ENCODE results near the gene FKBP15. TPM values are rescaled to one million over a fixed set of nuclear protein-coding genes. Genes with fewer than 3 reads are reported as not detected.
"Not testable (repeated sequence)": the region's sequence is repeated elsewhere in the genome, so short reads cannot be mapped to it uniquely, and the experiment has no call there.

FKBP15 gene, protein sequence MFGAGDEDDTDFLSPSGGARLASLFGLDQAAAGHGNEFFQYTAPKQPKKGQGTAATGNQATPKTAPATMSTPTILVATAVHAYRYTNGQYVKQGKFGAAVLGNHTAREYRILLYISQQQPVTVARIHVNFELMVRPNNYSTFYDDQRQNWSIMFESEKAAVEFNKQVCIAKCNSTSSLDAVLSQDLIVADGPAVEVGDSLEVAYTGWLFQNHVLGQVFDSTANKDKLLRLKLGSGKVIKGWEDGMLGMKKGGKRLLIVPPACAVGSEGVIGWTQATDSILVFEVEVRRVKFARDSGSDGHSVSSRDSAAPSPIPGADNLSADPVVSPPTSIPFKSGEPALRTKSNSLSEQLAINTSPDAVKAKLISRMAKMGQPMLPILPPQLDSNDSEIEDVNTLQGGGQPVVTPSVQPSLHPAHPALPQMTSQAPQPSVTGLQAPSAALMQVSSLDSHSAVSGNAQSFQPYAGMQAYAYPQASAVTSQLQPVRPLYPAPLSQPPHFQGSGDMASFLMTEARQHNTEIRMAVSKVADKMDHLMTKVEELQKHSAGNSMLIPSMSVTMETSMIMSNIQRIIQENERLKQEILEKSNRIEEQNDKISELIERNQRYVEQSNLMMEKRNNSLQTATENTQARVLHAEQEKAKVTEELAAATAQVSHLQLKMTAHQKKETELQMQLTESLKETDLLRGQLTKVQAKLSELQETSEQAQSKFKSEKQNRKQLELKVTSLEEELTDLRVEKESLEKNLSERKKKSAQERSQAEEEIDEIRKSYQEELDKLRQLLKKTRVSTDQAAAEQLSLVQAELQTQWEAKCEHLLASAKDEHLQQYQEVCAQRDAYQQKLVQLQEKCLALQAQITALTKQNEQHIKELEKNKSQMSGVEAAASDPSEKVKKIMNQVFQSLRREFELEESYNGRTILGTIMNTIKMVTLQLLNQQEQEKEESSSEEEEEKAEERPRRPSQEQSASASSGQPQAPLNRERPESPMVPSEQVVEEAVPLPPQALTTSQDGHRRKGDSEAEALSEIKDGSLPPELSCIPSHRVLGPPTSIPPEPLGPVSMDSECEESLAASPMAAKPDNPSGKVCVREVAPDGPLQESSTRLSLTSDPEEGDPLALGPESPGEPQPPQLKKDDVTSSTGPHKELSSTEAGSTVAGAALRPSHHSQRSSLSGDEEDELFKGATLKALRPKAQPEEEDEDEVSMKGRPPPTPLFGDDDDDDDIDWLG
- total RNA-seq (2014; rRNA removed; shearing (Covaris generic)), result 21.8 and 22.0 TPM in 2 replicates
- 15.4 and 17.4 TPM in 2 replicates for polyA plus RNA-seq (2015; cell fraction: cytosol; rRNA removed)
- 50.9 and 52.1 TPM in 2 replicates for polyA plus RNA-seq (2015; cell fraction: nucleus; rRNA removed)

DNA sequence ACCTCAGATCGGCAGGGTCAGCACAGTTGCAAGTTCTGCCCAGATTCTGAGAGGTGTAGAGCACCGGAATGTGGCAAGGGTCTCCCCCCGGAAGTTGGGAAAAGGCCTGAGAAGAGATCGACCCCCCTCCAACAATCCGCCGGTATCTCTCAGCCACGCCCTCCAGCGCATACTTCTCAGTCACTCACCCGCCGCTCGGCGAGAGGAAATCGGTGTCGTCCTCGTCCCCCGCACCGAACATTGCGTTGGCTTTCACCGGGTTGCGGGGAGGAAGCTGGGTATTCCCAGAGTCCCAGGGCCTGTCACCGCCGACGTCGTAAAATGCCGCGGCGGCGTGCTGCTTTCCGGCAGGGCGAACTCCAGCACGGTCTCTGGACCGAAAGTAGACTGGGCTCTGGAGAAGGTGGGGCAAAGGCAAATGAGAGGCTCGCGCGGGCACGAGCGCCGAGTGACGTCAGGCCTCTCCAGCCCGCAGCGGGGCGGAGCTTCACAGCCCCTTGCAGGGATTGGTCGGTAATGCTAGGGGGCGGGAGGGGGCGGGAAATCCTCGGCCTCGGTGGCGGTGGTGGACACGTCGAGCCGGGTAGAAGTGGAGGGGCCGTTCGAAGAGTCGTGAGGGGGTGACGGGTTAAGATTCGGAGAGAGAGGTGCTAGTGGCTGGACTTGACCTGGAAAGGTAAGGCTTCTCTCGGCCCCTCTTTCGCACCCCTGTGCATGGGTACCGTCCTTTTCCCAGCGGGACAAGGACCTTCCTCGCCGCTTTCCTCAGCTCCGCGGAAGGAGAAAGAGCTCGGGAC, at the start of gene FKBP15, which contains the start of gene SLC31A1:
Gene FKBP15, minus strand, starts transcription at position 275 of the 797 bp plus-strand sequence. Its CDS starts 34 bp downstream, at position 241.
Gene SLC31A1, plus strand, starts transcription at position 542 of the 797 bp plus-strand sequence. CDS start 34,605 bp downstream, outside the sequence.
- DNase-seq (ENCODE audit: low read depth), result peak; percentile 99

DNA sequence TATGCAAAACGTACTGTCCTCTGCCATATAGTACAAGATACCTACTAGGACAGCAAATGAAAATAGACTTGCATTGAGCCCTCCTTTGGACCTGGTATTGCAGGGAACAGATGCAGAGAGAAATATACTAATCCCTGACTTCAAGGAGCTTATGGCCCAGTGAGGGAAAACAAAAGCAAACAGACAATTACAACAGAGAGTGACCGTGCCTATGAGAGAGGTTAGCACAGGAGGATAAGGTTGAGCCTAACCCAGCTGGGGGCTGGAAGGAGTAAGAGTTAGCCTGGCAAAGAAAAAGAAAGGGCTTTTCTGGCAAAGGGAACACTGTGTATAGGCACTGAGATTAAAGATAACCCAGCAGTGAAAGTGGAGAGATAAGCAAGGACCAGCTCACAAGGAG, 48.8 kb upstream of the FKBP15 start:
- DNase-seq (ENCODE audit: low read depth), result no peak

DNA sequence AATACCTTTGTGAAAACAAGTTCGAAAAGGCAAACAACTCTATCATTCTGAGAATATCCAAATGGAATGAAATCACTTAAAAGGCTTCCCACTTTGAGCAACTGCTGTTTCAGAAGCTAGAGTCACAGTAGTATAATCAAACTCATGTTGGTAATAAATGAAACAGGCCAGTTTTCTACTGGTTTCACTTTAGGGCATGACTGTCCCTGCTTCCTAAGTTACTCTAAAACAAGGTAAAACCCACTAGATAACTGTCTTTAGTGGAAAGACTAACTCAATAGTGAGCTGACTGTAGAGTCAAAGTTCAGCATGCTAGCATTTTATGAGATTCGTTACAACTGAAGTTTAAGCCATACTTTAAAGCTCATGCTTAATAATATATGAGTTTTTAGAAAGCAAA, 48.3 kb upstream of the FKBP15 start:
- DNase-seq (ENCODE audit: low read depth), result no peak

DNA sequence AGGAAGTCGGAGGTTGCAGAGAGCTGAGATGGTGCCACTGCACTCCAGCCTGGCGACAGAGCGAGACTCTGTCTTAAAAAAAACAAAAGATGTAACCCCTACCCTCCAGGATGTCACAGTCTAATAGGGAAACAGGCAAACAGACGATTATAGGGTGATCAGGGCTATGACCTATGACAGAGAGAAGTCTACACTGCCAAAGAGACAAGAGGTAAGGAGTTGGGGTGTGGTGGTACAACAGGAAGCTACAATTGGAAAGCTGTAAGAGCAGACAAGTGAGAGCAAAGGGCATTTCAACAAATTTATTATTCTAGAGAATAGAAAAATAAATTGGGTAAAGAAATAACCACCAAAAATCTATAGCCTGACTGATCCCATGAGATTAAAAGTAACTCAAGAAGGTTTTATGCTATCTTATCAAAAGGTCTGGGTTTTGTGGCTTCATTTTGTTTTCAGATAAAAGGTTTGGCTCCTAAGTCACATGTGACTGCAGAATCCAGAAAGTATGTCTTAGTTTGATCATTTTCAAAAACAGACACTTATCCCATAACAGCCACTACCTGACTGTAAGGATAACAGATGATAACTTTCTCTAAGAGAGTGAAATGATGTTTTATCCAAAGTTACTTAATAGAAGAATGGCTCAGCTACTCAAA, 47.0 kb upstream of the FKBP15 start:
- DNase-seq (ENCODE audit: low read depth), result no peak

DNA sequence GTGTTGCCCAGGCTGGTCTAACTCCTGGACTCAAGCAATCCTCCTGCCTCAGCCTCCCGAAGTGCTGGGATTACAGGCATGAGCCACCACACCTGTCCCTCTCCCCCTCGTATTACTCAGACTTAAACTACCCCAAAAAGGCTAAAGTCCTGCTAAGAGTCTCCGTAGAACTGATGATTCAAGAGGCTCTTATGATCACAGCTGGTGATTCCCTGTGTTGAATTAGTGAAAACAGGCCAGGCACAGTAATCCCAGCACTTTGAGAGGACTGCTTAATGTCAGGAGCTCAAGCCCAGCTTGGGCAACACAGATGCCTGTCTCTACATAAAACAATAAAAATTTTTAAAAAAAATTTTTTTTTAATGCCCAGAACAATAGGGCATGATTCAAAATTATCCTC, 45.1 kb upstream of the FKBP15 start:
- DNase-seq (ENCODE audit: low read depth), result no peak

DNA sequence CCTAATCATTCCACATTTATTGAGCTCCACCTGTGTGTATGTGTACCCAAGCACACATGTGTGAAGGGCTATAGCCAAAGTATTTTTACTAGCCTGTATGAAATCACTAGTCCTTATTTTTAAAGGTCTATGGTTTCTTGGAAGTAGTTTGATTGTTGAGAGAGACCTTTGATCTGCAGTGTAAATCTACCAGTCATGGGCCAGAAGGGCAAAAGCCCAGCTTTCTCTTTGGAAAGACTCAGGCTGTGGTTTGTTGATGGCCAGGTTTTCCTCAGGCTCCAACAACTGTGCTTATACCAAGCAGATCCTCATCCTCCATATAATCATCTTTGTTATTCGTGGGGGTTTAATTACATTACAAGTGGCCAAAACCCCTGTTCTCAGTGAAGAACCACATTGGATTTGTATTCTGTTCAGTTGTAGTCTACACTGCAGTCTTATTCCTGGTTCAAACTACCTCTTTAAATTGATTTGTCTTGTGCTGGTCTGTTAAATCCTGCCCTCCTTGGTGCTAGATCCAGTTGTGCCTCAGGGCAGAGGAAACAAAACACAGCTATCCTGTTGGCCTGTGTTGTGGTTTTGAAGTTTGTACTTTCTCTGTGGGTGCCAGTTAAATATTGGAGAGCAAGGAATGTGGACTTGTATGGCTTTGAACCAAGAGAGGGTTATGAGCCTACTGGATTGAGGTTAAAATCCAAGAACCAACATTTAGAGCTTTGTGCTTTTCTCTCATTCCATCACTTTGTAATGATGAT, 41.0 kb upstream of the FKBP15 start:
- DNase-seq (ENCODE audit: low read depth), result no peak

DNA sequence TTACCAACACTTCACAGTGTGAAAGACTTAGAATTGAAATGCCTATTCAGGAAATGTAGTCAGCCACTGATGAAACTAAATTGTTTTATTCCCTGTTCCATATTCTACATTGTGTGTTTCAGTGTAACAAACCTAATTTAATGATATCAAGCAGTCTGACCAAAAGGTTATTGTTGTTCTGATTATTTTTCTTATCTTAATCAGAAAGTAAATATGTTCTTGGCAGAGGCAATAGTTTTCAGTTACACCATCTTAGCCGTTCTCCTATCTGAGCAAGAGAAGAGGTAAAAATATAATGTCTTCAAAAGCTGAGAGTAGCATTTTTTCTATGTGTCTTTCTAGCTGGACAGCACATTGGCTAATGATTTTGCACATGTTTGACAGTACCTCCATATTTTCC, 37.2 kb upstream of the FKBP15 start:
- no peak for DNase-seq (ENCODE audit: low read depth)

DNA sequence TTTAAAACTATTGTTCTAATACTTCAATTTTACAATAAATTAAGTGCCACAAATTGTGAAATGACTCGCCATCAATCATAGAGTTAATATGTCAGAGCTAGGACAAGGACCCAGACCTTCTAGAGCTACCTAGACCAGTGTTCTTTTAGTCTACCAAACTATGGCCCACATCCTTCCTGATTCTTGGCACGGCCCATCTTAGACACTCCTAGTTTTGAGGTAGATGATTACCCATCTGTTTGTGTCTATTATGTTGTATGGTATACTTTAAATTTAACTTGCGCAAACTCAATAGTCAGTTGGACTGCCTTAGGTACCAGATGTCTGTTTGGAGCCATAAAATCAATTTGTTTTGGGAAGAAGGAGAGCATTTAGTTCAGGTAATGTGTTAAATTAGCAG, 36.8 kb upstream of the FKBP15 start:
- DNase-seq (ENCODE audit: low read depth), result no peak

DNA sequence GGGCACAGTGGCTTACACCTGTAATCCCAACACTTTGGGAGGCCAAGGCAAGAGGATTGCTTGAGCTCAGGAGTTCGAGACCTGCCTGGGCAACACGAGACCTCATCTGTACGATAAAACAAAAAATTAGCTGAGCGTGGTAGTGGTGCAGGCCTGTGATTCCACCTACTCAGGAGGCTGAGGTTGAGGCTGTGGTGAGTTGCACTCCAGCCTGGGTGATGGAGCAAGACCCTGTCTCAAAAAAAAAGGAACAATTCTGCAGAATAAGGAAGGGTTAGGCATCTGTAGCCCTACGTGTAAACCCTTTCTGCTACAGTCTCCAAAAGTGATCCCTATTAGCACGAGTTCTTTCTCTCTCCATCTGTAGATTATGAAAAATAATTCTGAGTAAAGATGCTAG, 34.4 kb upstream of the FKBP15 start:
- DNase-seq (ENCODE audit: low read depth), result no peak

DNA sequence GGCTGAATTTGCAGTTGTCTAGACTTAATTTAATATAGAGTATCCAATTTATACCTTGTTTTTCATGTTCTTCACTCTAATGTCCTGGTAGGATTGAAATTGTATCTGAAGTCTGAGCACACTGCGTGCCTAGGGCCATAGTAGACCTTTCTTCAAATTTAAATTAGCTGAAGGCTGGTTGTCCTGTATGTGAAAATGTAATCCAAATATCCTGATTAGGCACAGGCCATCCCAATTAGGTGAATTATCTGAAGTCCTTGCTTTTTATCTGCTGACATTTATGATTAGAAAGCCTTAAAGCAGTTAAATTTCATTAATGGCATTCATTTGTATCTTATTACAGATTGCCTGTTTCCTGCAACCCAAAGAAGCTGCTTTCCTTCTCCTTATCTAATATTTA, 33.9 kb upstream of the FKBP15 start:
- DNase-seq (ENCODE audit: low read depth), result no peak

DNA sequence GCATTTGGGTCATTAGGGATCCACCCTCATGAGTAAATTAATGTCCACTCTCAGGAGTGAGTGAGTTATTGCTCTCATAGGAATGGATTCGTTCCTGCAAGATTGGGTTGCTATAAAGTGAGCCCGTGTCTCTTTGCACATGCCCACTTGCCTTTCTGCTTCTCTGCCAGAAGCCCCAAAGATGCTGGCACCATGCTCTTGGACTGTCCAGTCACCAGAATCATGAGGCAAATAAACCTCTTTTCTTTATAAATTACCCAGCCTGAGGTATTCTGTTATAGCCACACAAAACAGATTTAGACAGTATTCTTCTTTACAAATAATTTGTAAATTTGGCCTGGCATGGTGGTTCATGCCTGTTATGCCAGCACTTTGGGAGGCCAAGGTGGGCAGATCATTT, 29.7 kb upstream of the FKBP15 start:
- DNase-seq (ENCODE audit: low read depth), result no peak

DNA sequence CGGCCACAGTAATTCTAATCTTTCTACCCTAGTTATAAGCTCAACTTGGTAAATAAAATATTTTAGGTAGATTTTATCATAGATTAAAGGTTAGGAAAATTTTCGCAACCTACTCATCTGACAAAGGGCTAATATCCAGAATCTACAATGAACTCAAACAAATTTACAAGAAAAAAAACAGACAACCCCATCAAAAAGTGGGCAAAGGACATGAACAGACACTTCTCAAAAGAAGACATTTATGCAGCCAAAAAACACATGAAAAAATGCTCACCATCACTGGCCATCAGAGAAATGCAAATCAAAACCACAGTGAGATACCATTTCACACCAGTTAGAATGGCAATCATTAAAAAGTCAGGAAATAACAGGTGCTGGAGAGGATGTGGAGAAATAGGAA, 28.6 kb upstream of the FKBP15 start:
- not testable (repeated sequence) for DNase-seq (ENCODE audit: low read depth)

DNA sequence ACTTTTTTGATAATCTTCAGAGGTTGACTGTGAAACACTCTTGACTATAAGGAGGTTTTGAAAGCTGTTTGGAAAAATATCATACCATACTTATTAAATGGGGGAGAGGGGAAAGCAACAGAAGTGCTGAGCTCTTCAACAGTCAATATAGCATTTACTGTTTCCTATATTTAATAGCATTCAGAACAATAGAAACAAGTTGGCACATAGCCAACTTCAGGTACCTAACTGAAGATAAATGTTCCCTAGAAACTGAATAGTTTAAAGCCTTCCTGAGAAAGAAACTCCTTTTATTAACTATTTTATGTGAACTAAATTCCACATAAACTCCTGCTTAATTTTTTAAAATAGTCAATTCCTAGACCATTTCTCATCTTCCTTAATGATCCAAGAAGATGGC, 26.6 kb upstream of the FKBP15 start:
- DNase-seq (ENCODE audit: low read depth), result no peak

DNA sequence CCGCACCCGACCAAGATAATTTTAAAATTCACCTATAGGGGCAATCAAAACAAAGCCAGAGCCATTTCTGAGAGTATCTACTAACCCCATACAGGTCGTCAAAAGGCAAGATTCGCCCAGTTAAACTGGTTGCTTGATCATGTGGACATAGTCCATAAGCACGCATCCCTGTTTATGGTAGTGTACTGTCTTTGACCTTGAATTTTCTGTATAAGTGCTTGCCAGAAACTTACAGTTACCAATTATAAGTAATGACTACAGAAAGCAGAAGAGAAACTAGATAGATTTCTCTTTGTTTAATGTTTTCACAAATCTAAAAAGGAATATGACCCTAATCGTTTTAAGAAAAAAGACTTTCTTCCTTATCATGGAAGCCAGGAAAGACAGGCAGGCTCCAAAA, 25.9 kb upstream of the FKBP15 start:
- no peak for DNase-seq (ENCODE audit: low read depth)

DNA sequence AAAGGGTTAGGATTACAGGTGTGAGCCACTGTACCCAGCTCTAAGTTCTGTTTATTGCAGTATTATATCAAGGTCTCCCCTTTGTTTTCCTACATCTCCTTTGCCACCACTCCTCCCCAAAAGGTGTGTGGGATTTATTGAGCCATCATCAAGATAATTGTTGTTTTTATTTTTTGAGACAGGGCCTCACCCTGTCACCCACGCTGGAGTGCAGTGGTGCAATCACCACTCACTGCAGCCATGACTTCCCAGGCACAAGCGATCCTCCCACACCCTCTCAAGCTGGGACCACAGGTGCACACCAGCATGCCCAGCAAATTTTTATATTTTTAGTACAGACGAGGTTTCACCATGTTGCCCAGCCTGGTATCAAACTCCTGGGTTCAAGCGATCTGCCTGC, 24.8 kb upstream of the FKBP15 start:
- DNase-seq (ENCODE audit: low read depth), result no peak

DNA sequence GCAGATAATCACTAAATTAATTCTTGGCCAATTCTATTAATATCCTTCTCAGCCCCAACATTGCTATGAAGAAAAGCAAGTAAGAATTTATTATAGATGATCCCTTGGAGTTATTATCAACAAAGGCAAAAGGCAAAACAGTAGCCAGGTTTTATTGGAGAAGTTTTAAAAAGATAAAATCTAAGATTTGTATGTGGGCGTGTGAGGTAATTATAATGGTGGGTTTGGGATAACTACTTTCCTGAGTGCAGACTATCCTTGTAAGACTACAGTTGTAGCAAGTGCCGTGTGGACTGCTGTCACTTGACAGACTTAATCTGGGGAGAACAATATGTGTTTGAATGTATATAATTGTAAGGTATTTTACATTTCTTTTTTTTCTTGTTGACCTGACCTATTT, 23.5 kb upstream of the FKBP15 start:
- DNase-seq (ENCODE audit: low read depth), result no peak

DNA sequence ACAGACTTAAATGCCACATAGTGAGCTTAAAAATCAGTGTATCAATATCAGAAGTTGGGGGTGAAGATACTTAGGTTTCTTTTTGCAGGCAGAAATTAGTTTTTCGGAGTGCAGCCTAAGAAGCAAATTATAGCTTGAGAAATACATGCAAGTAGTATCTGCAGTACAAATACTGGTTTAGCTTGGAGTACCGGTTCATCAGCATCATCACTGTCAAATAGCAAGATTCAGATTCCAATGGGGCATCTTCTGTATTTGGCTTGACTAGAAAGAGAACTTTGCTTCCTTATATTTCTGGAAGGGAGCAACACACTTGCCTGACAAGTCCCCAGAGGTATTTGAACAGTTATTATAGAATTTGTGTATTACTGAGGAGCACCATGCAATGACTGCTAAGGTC, 20.1 kb upstream of the FKBP15 start:
- DNase-seq (ENCODE audit: low read depth), result no peak

DNA sequence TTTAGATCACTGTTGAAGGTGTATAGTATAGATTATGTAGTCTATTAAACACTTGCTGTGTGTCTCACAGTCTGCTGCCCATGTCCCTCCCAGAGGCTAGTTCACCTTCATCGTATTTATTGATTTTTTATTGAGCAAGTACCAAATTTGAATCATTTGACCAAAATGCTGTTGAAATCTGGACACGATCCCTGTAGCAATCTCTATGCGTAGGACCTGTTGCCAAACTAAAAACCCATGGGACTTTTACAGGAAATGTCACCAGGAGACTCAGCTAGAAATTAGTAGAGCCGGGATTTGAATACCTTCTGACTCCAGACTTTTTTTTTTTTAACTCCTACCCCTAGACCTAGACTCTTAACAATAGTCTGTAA, 17.8 kb upstream of the FKBP15 start:
- no peak for DNase-seq (ENCODE audit: low read depth)

DNA sequence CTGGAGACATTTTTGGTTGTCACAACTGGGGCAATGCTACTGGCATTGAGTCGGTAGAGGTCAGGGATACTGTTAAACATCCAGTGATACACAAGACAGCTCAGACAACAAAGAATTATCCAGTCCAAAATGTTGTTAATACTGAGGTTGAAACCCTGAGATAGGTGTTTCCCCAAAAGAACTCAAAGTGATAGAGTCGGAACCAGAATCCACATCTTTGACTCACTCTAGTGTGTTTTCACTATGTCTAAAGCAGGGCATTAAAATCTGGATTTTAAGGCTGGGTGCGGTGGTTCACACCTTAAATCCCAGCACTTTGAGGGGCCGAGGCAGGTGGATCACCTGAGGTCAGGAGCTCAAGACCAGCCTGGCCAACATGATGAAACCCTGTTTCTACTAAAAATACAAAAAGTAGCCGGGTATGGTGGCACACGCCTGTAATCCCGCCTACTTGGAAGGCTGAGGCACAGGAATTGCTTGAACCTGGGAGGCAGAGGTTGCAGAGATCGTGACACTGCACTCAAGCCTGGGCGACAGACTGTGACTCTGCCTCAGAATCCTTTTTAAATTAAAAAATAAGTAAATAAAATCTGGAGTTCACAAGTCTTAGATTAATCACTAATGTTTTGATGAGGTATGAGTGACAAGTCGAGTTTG, 17.3 kb upstream of the FKBP15 start:
- no peak for DNase-seq (ENCODE audit: low read depth)

Data from HT1080 (cell line).